ENCODE data around the gene NDUFA13.

DNA sequence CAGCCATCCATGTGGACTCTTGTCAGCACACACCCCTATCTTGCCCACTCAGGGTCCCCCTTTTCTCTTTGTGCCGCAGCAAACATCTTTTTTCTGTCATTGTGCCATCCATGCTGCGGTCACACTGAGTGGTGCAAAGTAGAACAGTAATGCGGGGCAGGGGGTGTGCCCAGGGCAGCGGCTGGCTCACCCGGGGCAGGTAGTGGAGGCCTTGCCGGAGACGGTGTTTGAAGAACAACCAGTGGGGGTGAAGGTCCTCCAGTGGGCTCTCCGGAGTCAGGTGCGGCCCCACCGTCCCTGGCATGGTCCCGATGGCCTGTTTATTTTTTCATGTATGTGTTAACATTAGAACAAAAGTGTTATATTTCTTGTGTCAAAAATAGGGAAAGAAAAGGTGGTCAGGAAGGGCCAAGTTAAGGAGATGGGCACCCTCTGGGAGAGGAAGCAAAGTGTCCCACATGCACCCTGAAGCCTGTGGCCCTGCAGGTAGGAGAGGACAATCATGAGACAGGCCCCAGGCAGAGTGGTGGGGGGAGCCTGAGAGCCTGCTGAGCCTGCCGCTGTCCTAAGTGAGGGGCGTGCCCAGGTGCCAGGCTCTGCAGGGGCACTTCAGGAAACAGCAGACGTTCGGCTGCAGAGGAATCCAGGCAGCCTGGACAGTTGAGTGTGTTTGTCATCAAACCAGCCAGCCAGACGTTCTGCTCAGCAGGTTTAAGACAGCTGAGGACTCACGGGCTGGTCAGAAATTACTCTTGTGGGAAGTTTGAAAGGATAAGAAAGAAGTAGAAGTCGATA, 13.0 kb upstream of the NDUFA13 start:
- TF ChIP-seq, protein P1, sequence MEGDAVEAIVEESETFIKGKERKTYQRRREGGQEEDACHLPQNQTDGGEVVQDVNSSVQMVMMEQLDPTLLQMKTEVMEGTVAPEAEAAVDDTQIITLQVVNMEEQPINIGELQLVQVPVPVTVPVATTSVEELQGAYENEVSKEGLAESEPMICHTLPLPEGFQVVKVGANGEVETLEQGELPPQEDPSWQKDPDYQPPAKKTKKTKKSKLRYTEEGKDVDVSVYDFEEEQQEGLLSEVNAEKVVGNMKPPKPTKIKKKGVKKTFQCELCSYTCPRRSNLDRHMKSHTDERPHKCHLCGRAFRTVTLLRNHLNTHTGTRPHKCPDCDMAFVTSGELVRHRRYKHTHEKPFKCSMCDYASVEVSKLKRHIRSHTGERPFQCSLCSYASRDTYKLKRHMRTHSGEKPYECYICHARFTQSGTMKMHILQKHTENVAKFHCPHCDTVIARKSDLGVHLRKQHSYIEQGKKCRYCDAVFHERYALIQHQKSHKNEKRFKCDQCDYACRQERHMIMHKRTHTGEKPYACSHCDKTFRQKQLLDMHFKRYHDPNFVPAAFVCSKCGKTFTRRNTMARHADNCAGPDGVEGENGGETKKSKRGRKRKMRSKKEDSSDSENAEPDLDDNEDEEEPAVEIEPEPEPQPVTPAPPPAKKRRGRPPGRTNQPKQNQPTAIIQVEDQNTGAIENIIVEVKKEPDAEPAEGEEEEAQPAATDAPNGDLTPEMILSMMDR (IDR thresholded peaks at IDR 0.05), result no peak
- TF ChIP-seq POLR2AphosphoS5 (IDR thresholded peaks at IDR 0.05; ENCODE audit: insufficient read depth in 1 of 2, low read depth in 1 of 2) (no peak), POLR2A (IDR thresholded peaks at IDR 0.05) (no peak)
